Activated T-cell treated with anti-CD3 and anti-CD28 coated beads for 4 hours (primary cell): ENCODE data around the gene UGT1A7.
"Not testable (repeated sequence)": the region's sequence is repeated elsewhere in the genome, so short reads cannot be mapped to it uniquely, and the experiment has no call there.

ENCODE experiments used
- DNase-seq: peaks from one replicate; pipeline ENCODE4 v3.0.0-alpha.2; 2020

Gene UGT1A7

DNA sequence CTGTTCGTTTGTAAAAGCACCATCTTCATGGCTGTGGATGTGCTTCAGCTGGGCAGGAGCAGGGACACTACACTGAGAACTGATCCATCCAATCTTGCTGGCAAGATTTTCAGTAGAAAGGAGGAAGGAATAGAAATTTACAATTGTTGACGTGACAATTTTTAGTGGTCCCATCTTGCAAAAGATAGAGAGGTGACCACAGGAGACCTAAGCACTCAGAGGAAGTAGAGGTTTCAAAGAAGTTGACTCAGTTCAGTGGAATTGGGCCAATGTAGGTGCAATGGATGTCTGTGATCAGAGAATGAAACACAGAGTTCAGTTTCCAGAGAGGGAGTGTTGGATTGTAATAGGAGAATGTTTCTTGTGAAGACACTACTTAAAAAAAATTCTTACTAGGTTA lies 32.4 kb downstream of the UGT1A7 start:
- no peak for DNase-seq

DNA sequence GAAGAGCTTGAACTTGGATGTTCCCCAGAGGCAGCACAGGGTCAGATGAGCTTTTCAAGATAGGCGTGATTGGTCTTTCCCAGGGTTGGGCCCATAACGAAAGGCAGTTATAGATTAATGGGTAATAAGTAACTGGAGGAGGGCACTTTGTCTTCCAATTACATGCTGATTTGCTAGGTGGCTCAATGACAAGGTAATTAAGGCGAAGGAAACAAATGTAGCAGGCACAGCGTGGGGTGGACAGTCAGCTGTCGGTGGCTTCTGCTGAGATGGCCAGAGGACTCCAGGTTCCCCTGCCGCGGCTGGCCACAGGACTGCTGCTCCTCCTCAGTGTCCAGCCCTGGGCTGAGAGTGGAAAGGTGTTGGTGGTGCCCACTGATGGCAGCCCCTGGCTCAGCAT lies 36.9 kb downstream of the UGT1A7 start, which contains the start of gene UGT1A4:
Gene UGT1A4 (plus strand): TSS at position 185 of the 400 bp plus-strand sequence. CDS start 85 bp downstream, at position 270.
- DNase-seq: no peak

DNA sequence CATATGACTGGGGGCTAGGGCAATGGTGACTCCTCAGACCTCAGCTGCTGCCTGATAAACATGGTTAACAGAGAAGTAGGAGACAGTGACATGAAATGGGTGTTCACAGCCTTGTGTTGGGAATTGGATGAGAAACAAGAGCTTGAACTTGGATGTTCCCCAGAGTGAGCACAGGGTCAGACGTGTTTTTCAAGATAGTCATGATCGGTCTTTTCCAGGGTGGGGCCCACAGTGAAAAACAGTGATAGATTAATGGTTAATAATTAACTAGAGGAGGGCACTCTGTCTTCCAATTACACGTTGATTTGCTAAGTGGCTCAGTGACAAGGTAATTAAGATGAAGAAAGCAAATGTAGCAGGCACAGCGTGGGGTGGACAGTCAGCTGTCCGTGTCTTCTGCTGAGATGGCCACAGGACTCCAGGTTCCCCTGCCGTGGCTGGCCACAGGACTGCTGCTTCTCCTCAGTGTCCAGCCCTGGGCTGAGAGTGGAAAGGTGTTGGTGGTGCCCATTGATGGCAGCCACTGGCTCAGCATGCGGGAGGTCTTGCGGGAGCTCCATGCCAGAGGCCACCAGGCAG lies 47.1 kb downstream of the UGT1A7 start, which contains the start of gene UGT1A3:
Gene UGT1A3 (plus strand): TSS at position 320 of the 579 bp plus-strand sequence. CDS start 85 bp downstream, at position 405.
- no peak for DNase-seq

DNA sequence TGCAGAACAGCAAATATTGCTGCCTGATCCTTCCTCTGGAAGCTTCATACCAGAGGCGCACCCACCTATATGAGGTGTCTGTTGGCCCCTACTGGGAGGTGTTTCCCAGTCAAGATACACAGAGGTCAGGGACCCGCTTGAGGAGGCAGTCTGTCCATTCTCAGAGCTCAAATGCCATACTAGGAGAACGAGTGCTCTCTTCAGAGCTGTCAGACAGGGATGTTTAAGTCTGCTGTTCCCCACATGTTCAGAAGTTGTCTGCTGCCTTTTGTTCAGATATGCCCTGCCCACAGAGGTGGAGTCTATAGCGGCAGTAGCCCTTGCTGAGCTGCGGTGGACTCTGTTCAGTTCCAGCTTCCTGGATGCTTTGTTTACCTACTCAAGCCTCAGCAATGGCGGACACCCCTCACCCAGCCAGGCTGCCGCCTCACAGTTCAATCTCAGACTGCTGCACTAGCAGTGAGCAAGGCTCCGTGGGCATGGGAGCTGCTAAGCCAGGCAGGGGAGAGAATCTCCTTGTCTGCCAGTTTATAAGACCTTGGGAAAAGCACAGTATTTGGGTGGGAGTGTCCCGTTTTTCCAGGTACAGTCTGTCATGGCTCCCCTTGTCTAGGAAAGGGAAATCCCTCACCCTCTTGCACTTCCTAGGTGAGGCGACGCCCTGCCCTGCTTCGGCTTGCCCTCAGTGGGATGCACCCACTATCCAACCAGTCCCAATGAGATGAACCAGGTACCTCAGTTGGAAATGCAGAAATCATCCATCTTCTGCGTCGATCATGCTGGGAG lies 55.4 kb downstream of the UGT1A7 start:
- DNase-seq: not testable (repeated sequence)

DNA sequence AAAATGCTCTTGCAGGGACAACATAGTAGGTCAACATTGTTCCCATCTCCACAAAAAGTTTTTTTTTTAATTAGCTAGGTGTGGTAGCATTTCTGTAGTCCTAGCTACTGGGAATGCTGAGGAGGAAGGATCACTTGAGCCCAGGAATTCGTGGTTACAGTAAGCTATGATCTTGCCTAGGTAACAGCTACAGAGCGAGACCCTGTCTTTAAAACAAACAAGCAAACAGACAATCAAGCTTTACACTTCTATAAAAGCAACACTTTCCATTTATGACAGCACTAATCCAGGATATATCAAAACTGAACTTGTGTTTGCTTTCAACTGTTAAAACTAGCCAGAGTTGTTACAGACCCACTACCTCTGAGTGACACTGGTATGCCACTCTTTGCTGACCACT lies 59.2 kb downstream of the UGT1A7 start:
- no peak for DNase-seq

DNA sequence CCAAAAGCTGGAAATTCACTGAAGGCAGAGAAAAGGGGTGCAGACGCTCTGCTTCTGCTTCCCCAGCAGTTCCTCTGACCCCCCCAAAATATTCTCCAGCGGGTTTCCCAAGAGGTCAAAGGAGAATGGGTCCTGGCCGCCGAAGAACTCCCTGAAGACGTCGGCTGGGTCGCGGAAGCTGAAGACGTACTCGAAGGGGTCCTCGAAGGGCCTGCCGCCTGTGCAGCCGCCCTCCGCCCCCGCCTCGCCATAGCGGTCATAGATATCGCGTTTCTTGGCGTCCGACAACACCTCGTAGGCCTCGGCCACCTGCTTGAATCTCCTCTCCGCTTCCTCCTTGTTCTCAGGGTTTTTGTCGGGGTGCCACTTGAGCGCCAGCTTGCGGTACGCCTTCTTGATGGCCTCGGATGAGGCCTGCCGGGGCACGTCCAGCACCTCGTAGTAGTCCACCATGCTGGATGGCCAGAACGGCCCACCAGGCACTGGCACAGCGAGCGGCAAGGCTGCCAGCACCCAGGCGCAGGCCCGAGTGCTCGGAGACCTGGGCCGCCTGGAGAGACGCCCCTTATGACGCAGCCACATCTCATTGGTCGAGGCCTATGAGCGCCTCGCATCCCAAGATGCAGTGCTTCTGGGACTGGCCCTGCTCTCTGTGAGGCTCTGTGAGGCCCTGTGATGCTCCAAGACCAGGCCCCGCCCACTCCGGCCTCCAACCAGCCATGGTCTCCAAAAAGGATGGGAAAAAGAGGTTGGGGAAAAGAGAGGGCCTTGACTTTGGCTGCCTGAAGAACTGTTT lies 62.0 kb downstream of the UGT1A7 start:
- DNase-seq: no peak

DNA sequence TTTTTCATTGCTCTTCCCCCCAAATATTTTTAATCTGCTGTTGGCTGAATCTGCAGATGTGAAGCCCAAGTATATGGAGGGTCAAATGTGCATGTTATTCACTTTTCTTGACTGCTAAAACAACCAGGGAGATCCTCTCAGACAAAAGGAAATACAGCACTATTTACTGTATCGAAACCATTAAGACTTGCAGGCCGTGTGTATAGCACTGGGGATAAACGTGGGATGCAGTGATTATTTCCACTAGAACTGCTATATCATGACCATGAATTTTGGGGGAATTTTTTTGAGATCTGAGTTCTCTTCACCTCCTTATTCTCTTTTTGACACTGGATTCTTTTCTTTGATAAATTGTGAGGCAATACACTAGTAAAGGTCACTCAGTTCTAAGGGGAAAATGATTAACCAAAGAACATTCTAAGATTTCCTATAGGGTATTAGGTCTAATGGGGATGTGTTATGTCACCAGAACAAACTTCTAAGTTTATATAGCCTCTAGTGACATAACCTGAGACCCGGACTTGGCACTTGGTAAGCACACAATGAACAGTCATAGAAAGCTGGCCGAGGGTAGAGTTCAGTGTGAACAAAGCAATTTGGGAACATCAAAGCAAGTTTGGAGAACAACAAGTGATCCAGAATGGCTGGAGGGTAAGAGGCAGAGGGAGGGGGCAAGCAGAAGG lies 63.5 kb downstream of the UGT1A7 start:
- no peak for DNase-seq

DNA sequence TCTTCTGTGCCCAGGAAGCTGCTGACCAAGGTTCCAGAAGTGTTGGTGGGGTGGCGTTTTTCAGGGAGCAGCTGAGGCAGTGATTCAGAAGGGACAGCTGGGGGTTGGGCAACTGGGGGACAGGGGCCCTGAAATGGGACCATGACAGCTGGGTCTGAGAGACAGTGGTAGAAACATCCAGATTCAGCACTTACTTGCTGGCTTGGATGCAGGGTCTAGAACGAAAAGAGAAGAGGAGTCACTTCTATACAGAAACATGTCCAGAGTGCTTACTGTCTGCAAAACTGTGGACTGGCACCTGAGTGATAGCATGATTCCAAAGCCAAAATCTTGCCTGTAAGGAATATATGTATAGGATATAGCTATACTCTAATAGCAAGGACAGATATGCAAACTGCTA lies 64.1 kb downstream of the UGT1A7 start:
- not testable (repeated sequence) for DNase-seq

DNA sequence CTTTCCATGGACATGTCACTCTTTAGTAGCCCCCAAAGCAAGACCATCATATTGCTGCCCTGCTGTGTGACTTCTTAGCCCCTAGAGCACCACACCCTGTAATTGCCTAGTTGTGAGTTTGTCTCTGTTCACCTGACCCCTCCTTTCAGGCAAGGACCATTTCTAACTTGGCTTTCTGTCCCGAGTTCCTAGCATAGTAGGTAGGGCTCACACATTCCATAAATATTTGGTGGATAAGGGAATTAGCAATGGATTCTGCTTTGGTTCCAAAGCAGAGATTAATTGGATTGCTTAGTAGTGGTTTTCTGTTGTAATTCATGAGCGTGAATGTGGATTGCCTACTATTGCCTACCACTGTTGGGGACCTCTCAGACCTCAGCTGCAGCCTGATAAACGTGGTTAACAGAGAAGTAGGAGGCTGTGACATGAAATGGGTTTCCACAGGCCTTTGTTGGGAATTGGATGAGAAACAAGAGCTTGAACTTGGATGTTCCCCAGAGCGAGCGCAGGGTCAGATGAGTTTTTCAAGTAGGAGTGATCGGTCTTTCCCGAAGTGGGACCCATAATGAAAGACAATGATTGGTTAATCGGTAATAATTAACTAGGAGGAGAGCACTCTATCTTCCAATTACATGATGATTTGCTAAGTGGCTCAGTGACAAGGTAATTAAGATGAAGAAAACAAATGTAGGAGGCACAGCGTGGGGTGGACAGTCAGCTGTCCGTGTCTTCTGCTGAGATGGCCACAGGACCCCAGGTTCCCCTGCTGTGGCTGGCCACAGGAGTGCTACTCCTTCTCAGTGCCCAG lies 65.0 kb downstream of the UGT1A7 start:
- DNase-seq: no peak

DNA sequence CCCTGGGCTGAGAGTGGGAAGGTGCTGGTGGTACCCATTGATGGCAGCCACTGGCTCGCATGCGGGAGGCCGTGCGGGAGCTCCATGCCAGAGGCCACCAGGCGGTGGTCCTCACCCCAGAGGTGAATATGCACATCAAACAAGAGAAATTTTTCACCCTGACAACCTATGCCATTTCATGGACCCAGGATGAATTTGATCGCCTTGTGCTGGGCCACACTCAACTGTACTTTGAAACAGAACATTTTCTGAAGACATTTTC lies 65.5 kb downstream of the UGT1A7 start:
- DNase-seq: no peak

DNA sequence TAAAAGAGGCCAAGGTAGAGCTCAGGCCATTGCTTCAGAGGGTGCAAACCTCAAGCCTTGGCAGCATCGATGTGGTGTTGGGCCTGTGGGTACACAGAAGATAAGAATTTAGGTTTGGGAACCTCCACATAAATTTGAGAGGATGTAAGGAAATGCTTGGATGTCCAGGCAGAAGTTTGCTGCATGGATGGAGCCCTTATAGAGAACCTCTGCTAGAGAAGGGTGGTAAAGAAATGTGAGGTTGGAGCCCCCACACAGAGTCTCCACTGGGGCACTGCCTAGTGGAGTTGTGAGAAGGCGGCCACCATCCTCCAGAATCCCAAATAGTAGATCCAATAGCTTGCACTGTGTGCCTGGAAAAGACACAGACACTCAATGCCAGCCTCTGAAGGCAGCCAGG lies 69.0 kb downstream of the UGT1A7 start:
- DNase-seq: not testable (repeated sequence)

DNA sequence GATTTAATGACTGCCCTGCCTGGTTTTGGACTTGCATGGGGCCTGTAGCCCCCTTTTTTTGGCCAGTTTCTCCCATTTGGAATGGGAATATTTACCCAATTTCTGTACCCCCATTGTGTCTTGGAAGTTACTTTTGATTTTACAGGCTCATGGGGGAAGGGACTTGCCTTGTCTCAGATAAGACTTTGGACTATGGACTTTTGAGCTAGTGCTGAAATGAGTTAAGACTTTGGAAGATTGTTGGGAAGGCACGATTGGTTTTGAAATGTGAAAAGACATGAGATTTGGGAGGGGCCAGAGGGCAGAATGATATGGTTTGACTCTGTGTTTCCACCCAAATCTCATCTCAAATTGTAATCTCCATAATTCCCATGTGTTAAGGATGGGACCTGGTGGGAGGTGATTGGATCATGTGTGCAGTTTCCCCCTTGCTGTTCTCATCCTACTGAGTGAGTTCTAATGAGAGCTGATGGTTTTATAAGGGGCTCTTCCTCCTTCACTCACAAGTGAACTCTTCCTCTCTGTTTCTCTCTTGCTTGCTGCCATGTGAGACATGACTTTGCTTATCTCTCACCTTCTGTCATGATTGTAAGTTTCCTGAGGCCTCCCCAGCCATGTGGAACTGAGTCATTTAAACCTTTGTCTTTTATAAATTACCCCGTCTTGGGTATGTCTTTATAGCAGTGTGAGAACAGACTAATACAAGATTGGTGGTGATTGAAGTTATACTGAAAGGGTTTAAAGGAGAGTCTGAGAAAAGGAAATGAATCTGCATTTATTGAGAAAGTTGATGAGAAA lies 69.7 kb downstream of the UGT1A7 start:
- not testable (repeated sequence) for DNase-seq

DNA sequence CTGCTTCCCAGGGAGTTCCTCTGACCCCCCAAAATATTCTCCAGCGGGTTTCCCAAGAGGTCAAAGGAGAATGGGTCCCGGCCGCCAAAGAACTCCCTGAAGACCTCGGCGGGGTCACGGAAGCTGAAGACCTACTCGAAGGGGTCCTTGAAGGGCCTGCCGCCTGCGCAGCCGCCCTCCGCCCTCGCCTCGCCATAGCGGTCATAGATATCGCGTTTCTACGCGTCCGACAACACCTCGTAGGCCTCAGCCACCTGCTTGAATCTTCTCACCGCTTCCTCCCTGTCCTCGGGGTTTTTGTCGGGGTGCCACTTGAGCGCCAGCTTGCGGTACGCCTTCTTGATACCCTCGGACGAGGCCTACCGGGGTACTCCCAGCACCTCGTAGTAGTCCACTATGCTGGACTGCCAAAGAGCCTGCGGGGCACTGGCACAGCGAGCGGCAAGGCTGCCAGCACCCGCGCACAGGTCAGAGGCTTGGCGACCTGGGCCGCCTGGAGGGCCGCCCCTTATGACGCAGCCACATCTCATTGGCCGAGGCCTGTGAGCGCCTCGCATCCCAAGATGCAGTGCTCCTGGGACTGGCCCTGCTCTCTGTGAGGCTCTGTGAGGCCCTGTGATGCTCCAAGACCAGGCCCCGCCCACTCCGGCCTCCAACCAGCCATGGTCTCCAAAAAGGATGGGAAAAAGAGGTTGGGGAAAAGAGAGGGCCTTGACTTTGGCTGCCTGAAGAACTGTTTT lies 73.3 kb downstream of the UGT1A7 start:
- no peak for DNase-seq

DNA sequence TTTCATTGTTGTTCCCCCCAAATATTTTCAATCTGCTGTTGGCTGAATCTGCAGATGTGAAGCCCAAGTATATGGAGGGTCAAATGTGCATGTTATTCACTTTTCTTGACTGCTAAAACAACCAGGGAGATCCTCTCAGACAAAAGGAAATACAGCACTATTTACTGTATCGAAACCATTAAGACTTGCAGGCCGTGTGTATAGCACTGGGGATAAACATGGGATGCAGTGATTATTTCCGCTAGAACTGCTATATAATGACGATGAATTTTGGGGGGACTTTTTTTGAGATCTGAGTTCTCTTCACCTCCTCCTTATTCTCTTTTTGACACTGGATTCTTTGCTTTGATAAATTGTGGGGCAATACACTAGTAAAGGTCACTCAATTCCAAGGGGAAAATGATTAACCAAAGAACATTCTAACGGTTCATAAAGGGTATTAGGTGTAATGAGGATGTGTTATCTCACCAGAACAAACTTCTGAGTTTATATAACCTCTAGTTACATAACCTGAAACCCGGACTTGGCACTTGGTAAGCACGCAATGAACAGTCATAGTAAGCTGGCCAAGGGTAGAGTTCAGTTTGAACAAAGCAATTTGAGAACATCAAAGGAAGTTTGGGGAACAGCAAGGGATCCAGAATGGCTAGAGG lies 74.9 kb downstream of the UGT1A7 start:
- no peak for DNase-seq

DNA sequence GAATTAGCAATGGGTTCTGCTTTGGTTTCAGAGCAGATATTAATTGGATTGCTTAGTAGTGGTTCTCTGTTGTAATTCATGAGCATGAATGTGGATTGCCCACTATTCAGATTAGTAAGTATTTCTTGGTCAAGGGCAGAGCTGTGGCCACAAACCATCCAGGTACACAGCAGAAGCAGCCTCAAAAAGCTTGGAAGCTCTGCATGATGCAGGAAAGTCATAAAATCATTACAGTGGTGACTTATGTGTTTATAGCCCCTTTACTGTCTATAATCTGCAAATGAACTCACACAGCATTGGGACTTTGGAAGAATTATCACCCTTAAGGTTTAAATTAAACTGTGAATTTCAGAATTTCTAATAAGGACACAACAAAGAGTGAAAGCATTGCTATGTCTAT lies 76.4 kb downstream of the UGT1A7 start:
- DNase-seq: no peak

DNA sequence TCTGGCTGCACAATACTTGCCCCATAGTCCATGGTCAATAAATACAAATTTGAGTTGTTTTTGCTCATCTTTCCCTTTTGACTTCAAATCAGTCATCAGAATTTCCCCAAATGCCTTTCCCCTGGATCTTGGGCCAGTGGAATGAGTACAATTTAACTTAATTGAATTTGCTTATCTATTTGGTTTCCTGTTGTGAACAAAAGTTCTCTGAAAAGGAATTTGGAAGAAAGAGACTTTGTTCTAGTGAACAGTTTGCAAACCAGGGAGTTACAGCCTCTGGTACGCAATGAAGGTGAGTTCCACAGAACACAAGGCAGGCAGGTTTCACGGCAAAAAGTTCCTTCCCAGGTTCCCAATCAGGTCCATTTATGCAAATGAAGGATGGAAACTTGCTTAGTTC lies 77.1 kb downstream of the UGT1A7 start:
- DNase-seq: no peak

DNA sequence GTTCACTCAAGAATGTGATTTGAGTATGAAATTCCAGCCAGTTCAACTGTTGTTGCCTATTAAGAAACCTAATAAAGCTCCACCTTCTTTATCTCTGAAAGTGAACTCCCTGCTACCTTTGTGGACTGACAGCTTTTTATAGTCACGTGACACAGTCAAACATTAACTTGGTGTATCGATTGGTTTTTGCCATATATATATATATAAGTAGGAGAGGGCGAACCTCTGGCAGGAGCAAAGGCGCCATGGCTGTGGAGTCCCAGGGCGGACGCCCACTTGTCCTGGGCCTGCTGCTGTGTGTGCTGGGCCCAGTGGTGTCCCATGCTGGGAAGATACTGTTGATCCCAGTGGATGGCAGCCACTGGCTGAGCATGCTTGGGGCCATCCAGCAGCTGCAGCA lies 78.3 kb downstream of the UGT1A7 start, which contains the start of gene UGT1A1:
Gene UGT1A1 (plus strand): TSS at position 228 of the 400 bp plus-strand sequence. CDS start 18 bp downstream, at position 246.
- DNase-seq: no peak

DNA sequence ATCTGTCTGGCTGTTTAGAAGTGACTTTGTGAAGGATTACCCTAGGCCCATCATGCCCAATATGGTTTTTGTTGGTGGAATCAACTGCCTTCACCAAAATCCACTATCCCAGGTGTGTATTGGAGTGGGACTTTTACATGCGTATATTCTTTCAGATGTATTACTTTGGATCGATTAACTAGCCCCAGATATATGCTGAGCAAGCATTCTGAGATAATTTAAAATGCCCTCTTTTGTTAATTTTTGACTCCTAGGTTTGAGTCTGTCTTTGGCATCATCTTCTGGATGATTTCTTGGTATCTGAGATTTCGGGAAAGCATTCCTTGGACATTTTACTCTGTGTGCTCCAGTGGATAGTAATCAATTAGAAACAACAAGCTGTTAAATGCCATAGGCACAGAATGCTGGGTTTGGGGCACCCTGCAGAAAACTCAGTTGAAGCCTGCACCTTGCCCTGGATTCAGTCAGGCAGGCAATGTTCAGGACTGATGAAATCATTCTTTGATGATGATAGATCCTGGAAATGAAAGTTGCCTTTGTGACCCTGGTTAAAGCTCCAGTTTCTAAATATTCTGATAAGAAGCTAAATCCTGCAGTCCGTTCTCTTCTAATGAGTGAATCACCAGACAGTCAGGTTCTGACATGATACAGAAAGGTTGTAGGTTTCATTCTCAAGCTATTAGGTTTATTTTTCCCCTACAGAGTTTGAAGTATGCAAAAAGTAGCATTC lies 79.5 kb downstream of the UGT1A7 start:
- DNase-seq: no peak

DNA sequence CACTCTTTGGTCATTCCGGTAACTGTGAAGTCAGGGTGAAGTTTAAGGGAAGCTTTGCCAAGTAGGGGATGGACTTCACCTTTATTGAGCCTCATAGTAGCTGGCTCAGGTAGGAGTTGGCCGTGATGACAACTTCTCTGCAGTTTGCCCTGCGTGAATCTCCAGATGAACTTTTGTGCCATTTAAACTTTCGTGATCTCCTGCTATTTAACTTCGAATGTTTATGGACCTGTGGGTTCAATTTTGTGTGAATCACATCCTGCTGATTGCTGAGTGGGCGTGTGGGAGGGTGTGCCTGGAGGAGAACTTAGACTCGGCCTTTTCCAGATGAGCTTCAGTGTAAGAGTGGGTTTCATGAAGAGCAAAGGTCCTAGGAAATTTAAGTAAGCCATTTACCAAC lies 82.6 kb downstream of the UGT1A7 start:
- DNase-seq: no peak
